DMS153 treated with DMSO at 0.1 percent for 48 hours (cell line): ENCODE results near the gene DNAJC17.

Experiments
- DNase-seq: peaks from one replicate; lab custom pipeline; 2025; ENCODE audit not compliant: unreplicated experiment; lab: John Stamatoyannopoulos, UW

Gene DNAJC17

GRCh38 chr15:40743921-40744814, 63.1 kb downstream of the DNAJC17 start:
- no peak for DNase-seq

- no peak for DNase-seq
Observed at GRCh38 chr15:40743485-40743901, 63.8 kb downstream of the DNAJC17 start.

GRCh38 chr15:40739854-40740253, 67.4 kb downstream of the DNAJC17 start:
- no peak for DNase-seq

DNA sequence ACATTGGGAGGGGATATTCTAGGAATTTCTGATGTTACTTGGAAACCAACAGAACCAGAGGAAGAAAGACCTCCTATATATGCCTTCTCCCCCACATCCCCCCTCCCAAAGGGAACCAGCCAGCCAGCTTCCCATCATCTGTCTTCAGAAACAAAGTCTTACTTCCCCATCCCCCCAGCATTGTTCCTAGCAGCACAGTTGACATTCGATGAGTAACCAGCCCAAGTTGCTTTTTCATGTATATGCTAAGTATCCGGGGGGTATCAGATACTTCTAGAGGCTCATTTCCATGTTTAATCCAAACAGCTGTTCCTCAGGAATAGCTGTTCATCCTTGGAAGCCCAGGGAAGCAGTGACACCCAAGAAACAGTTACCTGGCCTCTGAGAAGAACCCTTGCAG, 68.2 kb downstream of the DNAJC17 start:
- no peak for DNase-seq

DNA sequence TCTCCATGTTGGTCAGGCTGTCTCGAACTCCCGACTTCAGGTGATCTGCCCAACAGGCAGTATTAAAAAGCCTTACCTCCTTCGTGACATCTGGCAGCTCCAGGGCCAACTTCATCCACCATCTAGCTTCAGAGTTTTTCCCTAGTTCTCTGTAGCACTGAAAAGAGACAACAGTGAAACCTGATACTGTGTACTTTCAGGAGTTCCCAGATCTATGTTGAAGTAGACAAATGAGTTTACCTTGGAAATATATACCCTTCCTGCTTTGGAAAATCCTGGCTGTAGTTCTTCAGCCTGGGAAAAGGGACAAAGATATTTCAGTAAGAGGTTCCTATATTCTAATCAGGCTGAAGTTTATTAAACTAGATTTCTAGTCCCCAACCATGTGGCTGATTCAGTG, 70.2 kb downstream of the DNAJC17 start:
- DNase-seq: no peak

- DNase-seq: no peak
Observed at GRCh38 chr15:40736575-40736974, 70.7 kb downstream of the DNAJC17 start.

- no peak for DNase-seq
Observed at GRCh38 chr15:40731034-40731433, 76.2 kb downstream of the DNAJC17 start.

- DNase-seq: no peak
Observed at GRCh38 chr15:40723919-40724318, 83.4 kb downstream of the DNAJC17 start.

DNA sequence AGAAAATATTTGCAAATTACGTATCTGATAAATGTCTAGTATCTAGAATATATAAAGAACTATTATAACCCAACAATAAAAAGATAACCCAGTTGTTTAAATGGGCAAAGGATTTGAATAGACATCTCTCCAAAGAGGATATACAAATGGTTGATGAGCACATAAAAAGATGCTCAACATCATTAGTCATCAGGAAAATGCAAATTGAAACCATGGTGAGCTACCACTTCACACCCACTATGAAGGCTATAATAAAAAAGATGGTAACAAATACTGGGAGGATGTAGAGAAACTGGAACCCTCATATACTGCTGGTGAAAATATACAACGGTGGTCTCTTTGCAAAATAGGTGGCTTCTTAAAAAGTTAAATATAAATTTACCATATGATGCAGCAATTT, 84.3 kb downstream of the DNAJC17 start:
- no peak for DNase-seq

GRCh38 chr15:40722354-40722753, 84.9 kb downstream of the DNAJC17 start:
- DNase-seq: no peak

- DNase-seq: no peak
Observed at GRCh38 chr15:40721701-40722100, 85.6 kb downstream of the DNAJC17 start.

GRCh38 chr15:40716165-40716564, 91.1 kb downstream of the DNAJC17 start:
- no peak for DNase-seq
